HCT116 (cell line): ENCODE data around the gene GARIN3. TPM values are rescaled to one million over a fixed set of nuclear protein-coding genes. Genes with fewer than 3 reads are reported as not detected.

ENCODE experiments used
- ATAC-seq: fragments of 200-7000 bp; cut with Tn5 transposase; 2 replicates; pipeline ENCODE4 v1.9.1; 2020; ENCODE audit warnings: mild to moderate bottlenecking, moderate library complexity
- BruUV-seq: library from RNA; stranded (reverse); fragments of 400-500 nt; replicated peaks from 2 replicates; lab custom pipeline; 2021; lab: Mats Ljungman, UMichigan
- CTCF ChIA-PET: fragments of 300-600 bp; sonication (Branson Sonifier 250); formaldehyde crosslinking; loops from one replicate; lab custom pipeline; 2021; ENCODE audit warnings: antibody characterized with exemption; lab: Charles Lee
- POLR2A ChIA-PET: fragments of 300-600, 350-600 bp; sonication (Branson Sonifier 250); formaldehyde crosslinking; loops from one replicate; lab custom pipeline; 2021; ENCODE audit warnings: antibody characterized with exemption; lab: Charles Lee
- RAD21 ChIA-PET, 2 experiments: fragments of 300-600 bp; sonication (Branson Sonifier 250); formaldehyde crosslinking; loops; one replicate each; lab custom pipeline; 2023; ENCODE audit warnings: low total read pairs in 2 of 2; ENCODE audit not compliant: uncharacterized antibody in 2 of 2, unreplicated experiment in 2 of 2, low non-redundant PET in 1 of 2; lab: Charles Lee
- DNase-seq: peaks from one replicate; pipeline ENCODE4 v3.0.0-alpha.2; 2010; ENCODE audit warnings: low read depth, low spot score
- H2AFZ ChIP-seq: fragments of 200-600 bp; shearing (Covaris generic), sonication (generic); 2 replicates; pipeline ENCODE4 v1.6.1; 2017; ENCODE audit warnings: low read depth, mixed run types, mixed read lengths, antibody characterized with exemption, low read length; ENCODE audit not compliant: poor library complexity, severe bottlenecking
- H3K27ac ChIP-seq: 2 replicates; pipeline ENCODE4 v1.5.1; 2012; ENCODE audit warnings: low read depth, low read length
- H3K27me3 ChIP-seq: fragments of 200-600 bp; sonication (generic); 2 replicates; pipeline ENCODE4 v1.6.1; 2016; ENCODE audit warnings: mixed run types, low read length, mixed read lengths; ENCODE audit not compliant: insufficient read depth
- H3K36me3 ChIP-seq, 2 experiments: fragments of 200-500 bp in 1 of 2; fragments of 200-600 bp in 1 of 2; sonication (Bioruptor generic) in 1 of 2; sonication (generic) in 1 of 2; 2 replicates each; pipeline versions ENCODE4 v1.5.1 to v1.6.1; 2014 to 2016; ENCODE audit warnings: low read length in 2 of 2, inconsistent platforms in 1 of 2, mixed read lengths in 1 of 2, mixed run types in 1 of 2; ENCODE audit not compliant: insufficient read depth in 2 of 2, control insufficient read depth in 1 of 2
- H3K4me1 ChIP-seq, 2 experiments: fragments of 200-600 bp in 1 of 2; sonication (generic) in 1 of 2; 2 replicates each; pipeline versions ENCODE4 v1.5.1 to v1.6.1; 2012 to 2017; ENCODE audit warnings: low read length in 2 of 2, inconsistent platforms in 1 of 2, mild to moderate bottlenecking in 1 of 2, mixed read lengths in 1 of 2, mixed run types in 1 of 2, moderate library complexity in 1 of 2; ENCODE audit not compliant: insufficient read depth in 2 of 2, control insufficient read depth in 1 of 2
- H3K4me2 ChIP-seq: fragments of 200-600 bp; sonication (generic); 2 replicates; pipeline ENCODE4 v1.6.1; 2017; ENCODE audit warnings: mixed run types, low read length, mixed read lengths
- H3K4me3 ChIP-seq, 2 experiments: fragments of 200-600 bp in 1 of 2; sonication (generic) in 1 of 2; replicated peaks in 1 of 2; 2 replicates each; pipeline ENCODE4 v1.5.1; 2011 to 2016; ENCODE audit warnings: low read length in 2 of 2, control low read depth in 1 of 2, low read depth in 1 of 2, mild to moderate bottlenecking in 1 of 2, mixed read lengths in 1 of 2, mixed run types in 1 of 2
- H3K79me2 ChIP-seq: fragments of 200-600 bp; sonication (generic); 2 replicates; pipeline ENCODE4 v1.6.1; 2017; ENCODE audit warnings: mild to moderate bottlenecking, mixed run types, low read length, moderate library complexity, mixed read lengths; ENCODE audit not compliant: insufficient read depth
- H3K9ac ChIP-seq: fragments of 200-600 bp; sonication (generic); 2 replicates; pipeline ENCODE4 v1.6.1; 2016; ENCODE audit warnings: low read length, mixed read lengths
- H3K9me2 ChIP-seq: fragments of 200-600 bp; sonication (generic), shearing (Covaris generic); 2 replicates; pipeline ENCODE4 v1.6.1; 2017; ENCODE audit warnings: mixed run types, mild to moderate bottlenecking, moderate library complexity; ENCODE audit not compliant: insufficient read depth
- H3K9me3 ChIP-seq, 2 experiments: fragments of 200-500 bp in 1 of 2; fragments of 200-600 bp in 1 of 2; sonication (Bioruptor generic) in 1 of 2; sonication (generic) in 1 of 2; 2 replicates each; pipeline ENCODE4 v1.6.1; 2014 to 2017; ENCODE audit warnings: low read length in 2 of 2, mixed read lengths in 2 of 2, inconsistent platforms in 1 of 2, low read depth in 1 of 2, mild to moderate bottlenecking in 1 of 2, mixed run types in 1 of 2, moderate library complexity in 1 of 2; ENCODE audit not compliant: control insufficient read depth in 1 of 2, insufficient read depth in 1 of 2
- H4K20me1 ChIP-seq: fragments of 200-600 bp; sonication (generic), shearing (Covaris generic); 2 replicates; pipeline ENCODE4 v1.6.1; 2017; ENCODE audit warnings: mixed run types, mild to moderate bottlenecking, moderate library complexity; ENCODE audit not compliant: insufficient read depth
- CBX3 ChIP-seq: IDR thresholded peaks from 2 replicates; pipeline ENCODE4 v1.6.1; 2012; ENCODE audit warnings: low read depth
- ELF1 ChIP-seq: IDR thresholded peaks from 2 replicates; pipeline ENCODE4 v1.6.1; 2012; ENCODE audit warnings: low read depth, borderline replicate concordance
- YY1 ChIP-seq: IDR thresholded peaks from 2 replicates; pipeline ENCODE4 v1.6.1; 2011; ENCODE audit warnings: low read length, low read depth, moderate library complexity, mild to moderate bottlenecking; ENCODE audit not compliant: insufficient replicate concordance; ENCODE audit errors: extremely low read depth
- intact Hi-C: fragments of 100-400 bp; cut with micrococcal nuclease; formaldehyde crosslinking; loops from 2 replicates; pipeline ENCODE4 v1.10.0; 2022
- total RNA-seq: library from RNA; stranded (reverse); gene quantifications from one replicate; pipeline ENCODE4 v1.2.1, GENCODE V29; 2021; ENCODE audit not compliant: unreplicated experiment

GARIN3 gene
- total RNA-seq, 1 experiment from 2014 or later: not detected

- POLR2A ChIA-PET: no interaction called here
Measured at GRCh38 chr5:157120102-157120501, 46.0 kb downstream of the GARIN3 start.

GRCh38 chr5:157116483-157116954, 49.5 kb downstream of the GARIN3 start:
- Histone ChIP-seq H3K27ac (no peak overlapping the region), H2AFZ (no peak overlapping the region), H3K9me3 (no peaks in the 10 kb centered on the region), H3K9ac (no peak overlapping the region), H3K27me3 (no peaks in the 10 kb centered on the region), H3K36me3 (no peaks in the 10 kb centered on the region), H3K4me1 (no peaks in the 10 kb centered on the region), H4K20me1 (no peaks in the 10 kb centered on the region), H3K79me2 (no peaks in the 10 kb centered on the region), H3K9me2 (no peaks in the 10 kb centered on the region), H3K4me2 (no peak overlapping the region), H3K4me3 (no peak overlapping the region)
- ChIA-PET POLR2A (no interaction called here), RAD21 (no interaction called here), CTCF (no interaction called here)
- intact Hi-C loops: no loop called here
- DNase-seq (no peak), ATAC-seq (no peak)
- no TSS peak for BruUV-seq
- TF ChIP-seq YY1: no peak
- TF ChIP-seq ELF1: no peak

More at GRCh38 chr5:157120102-157120501, 46.0 kb downstream of the GARIN3 start:
- no peaks in the 10 kb centered on the region for H3K4me1 ChIP-seq
- RAD21 ChIA-PET: no interaction called here
- H3K36me3 ChIP-seq: no peaks in the 10 kb centered on the region
- no TSS peak for BruUV-seq
- DNase-seq (no peak), ATAC-seq (no peak)
- no peaks in the 10 kb centered on the region for H3K79me2 ChIP-seq
- CTCF ChIA-PET: no interaction called here
- no peak overlapping the region for H2AFZ ChIP-seq
- no peaks in the 10 kb centered on the region for H3K9me2 ChIP-seq
- TF ChIP-seq CBX3 (no peak), ELF1 (no peak)
- intact Hi-C loops: no loop called here
- no peaks in the 10 kb centered on the region for H3K27me3 ChIP-seq
- no peak overlapping the region for H3K27ac ChIP-seq
- H3K9me3 ChIP-seq: no peaks in the 10 kb centered on the region
- H3K4me3 ChIP-seq: no peak overlapping the region
- no peak overlapping the region for H3K4me2 ChIP-seq
- no peak overlapping the region for H3K9ac ChIP-seq
- H4K20me1 ChIP-seq: no peaks in the 10 kb centered on the region
